ENCODE measurements around the gene CD83.

- no peak for TF ChIP-seq ZNF317 (CRISPR knock-in tag; IDR thresholded peaks at IDR 0.05; ENCODE audit: borderline replicate concordance, low read depth)
- TF ChIP-seq CTCF (IDR thresholded peaks at IDR 0.05), result no peak
- TF ChIP-seq NFE2L1 (CRISPR knock-in tag; IDR thresholded peaks at IDR 0.05), result no peak
These were observed 32.2 kb downstream of the CD83 start for GRCh38 chr6:14149739-14150130.

Data from WTC11 (cell line).